ENCODE data around the gene ZNF385D.

- TF ChIP-seq PATZ1 (CRISPR knock-in tag; IDR thresholded peaks at IDR 0.05; ENCODE audit: borderline replicate concordance) (no peak), ZFP30 (CRISPR knock-in tag; IDR thresholded peaks at IDR 0.05) (no peak), RARB (CRISPR knock-in tag; IDR thresholded peaks at IDR 0.05) (no peak)
These were observed 304.0 kb downstream of the ZNF385D start for GRCh38 chr3:21446945-21447475.

Measured in SK-N-SH treated with all-trans-retinoic acid at 6 μM for 48 hours (cell line).